ELF-1 (cell line): ENCODE data around the gene CORO7.
A peak's percentile ranks its signal among the peaks of the same experiment; 100 is the strongest.

Experiments used
- DNase-seq: peaks from one replicate; pipeline ENCODE4 v3.0.0-alpha.2; 2016; ENCODE audit warnings: low read depth, low spot score

Gene CORO7

DNA sequence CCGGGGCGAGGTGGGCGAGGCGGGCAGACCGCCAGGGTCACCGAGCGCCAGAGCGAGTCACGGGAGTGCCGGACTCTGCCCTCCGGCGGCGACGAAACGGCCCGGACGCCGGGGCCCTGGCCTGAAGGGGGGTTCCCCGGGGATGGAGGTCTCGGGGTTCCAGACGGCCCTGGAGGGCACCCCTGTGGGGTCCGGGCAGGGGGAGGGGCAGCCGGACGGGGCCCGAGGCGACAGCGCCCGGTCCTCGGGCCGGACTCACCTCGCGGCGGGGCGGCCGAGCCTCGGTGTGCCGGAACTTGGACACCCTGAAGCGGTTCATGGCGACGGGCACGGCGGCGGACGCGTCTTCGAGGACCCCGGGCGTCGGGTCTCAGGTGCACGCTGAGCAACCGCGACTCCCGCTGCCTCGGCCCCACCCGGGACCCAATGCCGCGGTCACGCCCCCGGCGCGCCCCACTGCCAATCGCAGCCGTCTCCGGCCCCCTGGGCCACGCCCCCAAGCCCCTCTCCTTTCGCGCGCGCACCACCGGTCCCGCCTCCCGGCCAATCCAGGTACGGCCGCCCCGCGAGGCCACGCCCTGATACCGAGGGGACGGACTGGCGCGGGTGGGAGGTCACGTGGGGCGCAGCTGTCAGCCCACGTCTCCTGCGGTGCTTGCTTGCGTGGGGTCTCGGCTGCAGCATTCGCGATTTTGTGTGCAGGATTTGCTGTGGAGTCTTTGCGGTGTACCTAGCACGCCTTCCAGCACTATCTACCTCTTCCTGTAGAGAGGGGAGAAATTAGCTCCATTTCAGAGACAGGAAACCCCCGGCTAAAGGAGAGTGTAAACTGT, at the start of gene CORO7:
TSS of gene CORO7 (minus strand) at position 397 of the 833 bp plus-strand sequence. CDS start at position 319, 78 bp downstream.
- peak; percentile 87 for DNase-seq

DNA sequence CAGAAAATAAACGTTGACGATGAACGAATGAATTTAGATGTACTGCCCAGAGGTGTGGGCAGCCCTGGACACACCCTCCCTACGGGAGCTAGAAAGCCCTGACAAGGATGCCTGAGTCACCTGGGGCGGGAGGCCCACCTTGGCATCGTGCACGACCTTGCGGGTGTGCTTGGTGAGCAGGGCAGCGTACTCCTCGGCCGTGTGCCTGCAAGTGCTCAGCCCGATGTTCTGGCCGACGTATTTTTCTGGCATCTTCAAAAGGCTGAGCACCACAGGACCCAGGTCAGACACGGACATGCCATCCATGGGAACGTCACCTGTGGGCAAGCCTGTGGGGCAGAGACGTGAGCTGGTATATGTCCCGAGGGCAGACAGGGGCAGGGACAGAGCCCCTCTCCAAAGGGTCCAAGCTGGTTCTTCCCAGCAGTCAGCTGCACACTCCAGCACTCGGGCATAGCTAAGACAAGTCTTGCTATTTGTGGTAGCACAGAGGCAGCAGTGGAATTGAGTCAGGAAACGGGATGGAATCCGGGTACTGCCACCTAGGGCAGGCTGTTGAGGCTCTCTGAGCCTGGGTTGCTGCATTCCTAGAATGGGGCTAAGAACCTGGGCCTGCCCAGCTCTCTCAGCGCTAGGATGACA, 47.2 kb upstream of the CORO7 start:
- no peak for DNase-seq

DNA sequence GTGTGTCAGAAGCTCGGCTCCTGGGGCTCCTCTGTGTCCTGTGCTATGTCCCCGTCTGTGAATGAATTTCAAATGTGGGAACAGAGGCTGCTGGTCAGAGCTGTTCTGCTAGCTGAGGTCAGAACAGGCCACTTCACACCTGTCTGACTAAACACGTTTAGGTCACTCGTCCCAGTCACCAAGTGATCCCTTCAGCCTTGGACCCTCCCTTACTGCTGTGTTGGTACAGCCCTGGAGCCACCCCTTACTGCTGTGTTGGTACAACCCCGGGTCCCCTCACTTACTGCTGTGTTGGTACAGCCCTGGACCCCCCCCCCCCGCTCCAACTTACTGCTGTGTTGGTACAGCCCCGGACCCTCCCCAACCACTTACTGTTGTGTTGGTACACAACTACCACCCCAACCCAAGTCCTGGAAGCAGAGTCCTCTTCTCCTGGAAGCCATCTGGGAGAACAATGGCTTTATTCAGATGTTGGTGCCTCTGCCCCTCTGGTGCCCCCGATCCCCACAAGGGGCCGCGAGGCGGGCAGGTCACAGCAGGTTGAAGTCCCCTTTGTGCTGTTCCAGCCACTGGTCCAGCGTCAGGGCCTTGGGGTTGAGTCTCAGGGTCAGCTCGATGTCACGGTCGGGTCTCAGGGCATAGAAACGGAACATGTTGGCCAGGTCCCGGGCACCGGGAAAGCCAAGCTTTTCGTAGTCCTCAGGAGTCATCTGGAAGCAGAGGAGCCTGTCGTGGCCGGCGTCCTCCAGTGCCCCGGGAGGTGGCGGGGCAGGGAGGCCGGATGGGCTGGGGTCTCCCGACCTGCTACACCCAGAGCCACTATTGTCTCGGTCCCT, 45.1 kb upstream of the CORO7 start:
- no peak for DNase-seq

DNA sequence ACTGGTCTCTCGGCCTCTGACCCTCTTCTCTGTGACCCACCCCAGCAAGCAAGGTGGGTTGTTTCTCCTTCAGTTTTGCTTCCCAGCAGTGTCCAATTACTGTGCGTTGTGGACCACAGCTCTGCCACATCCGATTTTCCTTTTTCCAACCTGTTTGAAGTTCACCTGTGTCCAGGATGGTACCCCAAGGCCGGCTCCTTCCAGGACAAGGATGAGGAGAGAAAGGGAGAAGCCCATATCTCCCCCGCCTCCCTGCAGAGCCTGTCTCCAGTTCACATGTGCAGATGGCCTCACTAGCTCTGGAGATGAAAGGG, 44.5 kb upstream of the CORO7 start:
- no peak for DNase-seq

DNA sequence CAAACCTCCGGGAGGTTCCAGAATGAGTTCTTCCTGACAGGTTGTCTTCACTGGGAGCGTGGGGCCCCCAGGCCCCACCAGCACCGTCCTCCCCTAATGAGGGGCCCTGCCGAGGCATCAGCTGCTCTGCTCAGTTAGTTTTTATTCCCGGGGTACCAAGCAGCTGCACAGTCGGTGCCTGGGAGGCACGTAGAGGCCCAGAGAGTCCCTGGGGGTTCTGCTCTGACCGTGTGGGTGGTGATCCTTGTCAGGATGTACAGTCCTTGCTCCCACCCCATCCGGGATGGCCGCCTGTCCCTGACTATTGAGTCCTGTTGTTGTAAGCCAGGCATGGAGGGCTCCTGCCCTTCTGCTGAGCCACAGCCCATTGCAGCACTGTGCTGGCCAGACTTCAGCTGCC, 39.6 kb upstream of the CORO7 start:
- no peak for DNase-seq

DNA sequence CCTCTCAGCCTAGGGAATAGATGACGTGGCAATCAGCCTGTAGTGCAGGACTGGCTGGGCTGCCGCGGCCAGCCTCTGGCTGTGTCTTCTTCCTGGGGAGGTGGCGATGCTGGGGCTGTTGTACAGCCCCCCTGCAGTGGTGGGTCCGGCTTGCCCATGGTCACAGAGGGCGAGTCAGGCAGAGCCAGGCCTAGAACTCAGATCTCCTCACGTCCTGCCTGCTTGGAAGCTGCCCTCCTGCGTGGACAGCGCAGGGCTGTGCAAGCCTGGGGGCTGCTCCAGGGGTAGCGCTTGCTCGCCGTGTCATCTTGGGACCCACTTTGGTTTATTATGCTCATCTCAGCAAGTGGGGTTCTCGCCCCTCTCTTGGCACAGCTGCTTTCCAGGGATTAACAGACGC, 38.7 kb upstream of the CORO7 start:
- no peak for DNase-seq

DNA sequence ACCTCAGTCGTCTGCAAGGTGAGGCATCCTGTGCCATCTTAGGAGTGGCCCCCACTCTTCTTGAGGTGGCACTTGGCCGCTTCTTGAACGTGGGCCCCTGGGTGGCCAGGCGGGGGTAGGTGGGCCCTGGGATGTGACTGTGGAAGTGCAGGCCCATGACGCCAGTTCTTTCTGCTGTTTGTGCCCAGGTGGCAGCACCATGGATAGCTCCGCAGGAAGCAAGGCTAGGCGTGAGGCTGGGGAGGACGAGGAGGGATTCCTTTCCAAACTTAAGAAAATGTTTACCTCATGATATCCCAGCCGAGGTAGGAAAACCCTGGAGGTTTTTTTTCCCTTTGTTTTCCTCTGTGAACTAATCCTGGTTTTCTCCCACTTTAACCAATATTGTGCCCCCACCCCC, 38.2 kb upstream of the CORO7 start:
- DNase-seq = no peak

DNA sequence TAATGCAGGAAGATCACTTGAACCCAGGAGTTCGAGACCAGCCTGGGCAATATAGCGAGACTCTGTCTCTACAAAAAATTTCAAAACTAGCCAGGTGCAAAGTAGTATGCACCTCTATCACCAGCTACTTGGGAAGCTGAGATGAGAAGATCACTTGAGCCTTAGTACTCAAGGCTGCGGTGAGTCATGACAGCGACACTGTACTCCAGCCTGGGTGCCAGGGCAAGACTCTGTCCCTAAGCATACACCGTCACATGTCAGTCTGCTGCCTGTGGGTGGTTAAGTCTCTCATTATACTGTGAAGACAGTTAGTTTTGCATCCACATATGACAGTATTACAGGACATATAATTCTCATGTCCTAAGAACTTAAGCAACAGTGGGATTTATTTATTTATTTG, 36.3 kb upstream of the CORO7 start:
- DNase-seq = no peak

DNA sequence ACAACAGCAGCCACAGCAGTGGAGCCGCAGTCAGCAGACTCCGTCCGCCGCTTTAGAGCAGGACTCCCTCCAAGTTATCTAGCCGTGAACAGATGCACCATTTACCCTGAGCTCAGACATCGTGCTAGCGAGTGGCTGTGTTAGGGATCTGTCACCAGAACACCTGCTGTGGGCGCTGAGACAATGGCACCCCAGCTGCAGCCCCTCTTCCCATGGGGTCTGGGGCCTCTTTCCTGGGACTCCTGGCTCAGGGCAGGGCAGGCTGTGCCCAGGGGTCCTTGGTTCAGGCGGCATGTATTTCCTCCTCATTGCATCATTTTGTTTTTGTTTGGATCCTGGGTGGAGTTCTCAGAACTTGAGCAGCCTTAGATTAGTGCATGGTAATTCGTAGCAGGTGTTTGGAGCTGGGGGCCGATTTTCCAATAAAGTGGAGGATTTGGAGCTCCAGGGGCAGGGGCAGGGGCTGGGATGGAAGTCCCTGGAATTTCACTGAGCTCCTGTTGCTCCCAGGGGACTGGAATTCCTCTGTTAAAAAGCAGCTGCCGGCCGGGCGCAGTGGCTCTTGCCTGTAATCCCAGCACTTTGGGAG, 34.6 kb upstream of the CORO7 start:
- no peak for DNase-seq

DNA sequence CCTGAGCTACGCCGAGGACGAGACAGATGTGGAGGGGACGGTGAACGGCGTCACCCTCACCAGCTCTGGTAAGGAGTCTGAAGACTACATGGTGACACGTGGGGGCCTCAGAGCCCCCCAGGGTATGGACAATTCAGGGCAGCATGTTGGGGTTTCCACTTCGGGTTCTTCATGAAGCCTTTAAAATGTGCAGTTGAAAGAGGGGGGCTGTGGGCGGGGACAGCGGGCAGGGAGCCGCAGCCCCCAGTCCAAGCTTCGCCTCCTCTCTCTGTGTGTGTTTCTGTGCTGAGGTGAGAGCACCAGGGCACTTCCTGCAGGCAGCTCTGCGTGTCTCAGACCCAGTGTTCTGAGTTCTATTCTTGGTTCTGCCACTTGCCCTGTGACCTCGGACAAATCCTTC, 34.0 kb upstream of the CORO7 start:
- no peak for DNase-seq

DNA sequence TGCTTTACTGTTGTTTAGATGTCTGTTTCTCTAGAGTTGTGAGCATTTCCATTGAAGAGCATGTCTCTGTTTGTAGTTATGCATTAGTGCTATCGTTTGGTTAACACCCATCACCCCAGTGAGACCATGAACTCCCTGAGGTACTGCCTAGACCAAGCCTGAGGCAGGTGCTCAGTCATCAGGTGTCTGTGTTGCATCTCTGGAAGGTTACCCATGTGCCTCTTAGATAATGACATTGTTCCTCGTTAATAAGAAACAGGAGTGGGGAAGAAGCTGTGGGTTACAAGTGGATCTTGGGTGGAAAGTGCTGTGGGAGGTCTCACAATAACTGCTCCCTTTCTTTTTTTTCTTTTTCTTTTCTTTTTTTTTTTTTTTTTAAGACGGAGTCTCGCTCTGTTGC, 27.6 kb upstream of the CORO7 start:
- DNase-seq = no peak

DNA sequence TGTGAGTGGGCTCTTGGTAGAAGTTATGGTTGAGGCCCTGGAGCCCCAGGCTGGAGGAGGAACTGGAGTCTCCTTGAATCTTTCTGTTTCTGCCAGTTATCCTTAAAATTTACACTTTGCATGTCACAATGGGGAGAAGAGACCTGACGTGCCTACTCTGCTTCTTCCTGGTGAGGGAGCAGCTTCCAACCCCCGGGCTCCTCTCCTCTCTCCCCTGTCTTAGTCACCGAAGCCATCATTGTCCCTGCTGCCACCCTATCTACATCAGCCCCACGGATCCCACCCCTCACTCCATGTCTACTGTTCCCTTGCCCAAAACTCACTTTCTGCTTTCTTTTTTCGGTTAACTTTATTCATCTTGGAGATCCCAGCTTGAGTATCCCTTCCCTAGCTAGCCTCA, 26.9 kb upstream of the CORO7 start:
- no peak for DNase-seq

DNA sequence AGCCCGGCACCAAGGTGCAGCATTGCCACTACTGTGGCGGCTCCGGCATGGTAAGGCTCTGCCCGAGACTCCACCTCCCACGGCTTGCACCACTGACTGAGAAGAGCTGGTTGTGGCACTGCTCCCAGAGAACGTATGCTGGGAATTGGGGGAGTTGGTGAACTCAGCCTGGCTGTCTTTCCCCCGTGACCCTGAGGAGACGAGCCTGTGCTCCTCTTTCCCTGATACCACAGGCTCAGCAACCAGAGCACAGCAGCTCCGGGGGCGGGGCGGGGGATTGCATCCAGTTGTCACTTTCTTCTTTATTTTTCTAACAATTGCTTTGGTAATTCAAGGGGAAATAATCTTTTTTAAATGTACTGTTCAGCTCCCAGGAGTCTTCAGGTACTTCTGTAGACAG, 26.0 kb upstream of the CORO7 start:
- DNase-seq = no peak

DNA sequence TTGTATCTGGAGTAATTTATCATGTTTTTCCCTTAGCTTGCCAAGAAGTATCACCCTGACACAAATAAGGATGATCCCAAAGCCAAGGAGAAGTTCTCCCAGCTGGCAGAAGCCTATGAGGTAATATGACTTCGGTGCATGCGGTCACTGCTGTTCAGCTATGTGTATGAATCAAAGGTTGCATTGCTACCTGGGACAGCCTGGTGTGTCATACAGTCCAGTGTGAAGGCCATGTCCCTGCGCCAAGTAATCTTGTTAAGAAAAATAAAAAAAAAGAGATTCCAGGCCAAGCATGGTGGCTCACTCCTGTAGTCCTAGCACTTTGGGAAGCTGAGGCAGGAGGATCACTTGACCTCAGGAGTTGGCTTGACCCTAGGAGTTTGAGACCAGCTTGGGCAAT, 21.0 kb upstream of the CORO7 start:
- DNase-seq = no peak

DNA sequence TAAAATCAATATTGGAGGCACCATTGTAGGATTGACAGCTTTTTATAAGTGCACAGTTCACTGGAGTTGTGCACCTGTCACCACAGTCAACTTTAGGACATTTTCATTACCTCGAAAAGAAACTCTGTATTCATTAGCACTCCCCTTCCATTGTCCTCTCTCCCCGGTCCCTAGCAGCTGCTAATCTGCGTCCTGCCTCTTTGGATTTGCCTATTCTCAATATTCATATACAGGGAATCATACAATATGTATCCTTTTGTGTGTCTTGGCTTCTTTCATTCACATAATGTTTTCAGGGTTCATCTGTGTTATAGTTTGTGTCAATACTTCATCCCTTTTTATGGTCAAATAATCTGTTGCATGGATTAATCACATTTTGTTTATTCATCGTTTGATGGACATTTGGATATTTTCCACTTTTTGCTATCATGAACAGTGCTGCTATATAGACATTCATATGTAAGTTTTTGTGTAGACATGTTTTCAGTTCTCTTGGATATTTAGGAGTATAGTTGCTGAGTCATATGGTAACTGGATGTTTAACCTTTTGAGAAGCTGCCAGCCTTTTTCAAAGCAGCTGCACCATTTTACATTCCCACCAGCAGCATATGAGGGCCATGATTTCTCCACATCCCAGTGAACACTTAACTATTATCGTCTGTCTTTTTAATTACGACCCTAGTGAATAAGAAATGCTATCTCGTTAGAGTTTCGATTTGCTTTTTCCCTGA, 19.1 kb upstream of the CORO7 start:
- DNase-seq = no peak

DNA sequence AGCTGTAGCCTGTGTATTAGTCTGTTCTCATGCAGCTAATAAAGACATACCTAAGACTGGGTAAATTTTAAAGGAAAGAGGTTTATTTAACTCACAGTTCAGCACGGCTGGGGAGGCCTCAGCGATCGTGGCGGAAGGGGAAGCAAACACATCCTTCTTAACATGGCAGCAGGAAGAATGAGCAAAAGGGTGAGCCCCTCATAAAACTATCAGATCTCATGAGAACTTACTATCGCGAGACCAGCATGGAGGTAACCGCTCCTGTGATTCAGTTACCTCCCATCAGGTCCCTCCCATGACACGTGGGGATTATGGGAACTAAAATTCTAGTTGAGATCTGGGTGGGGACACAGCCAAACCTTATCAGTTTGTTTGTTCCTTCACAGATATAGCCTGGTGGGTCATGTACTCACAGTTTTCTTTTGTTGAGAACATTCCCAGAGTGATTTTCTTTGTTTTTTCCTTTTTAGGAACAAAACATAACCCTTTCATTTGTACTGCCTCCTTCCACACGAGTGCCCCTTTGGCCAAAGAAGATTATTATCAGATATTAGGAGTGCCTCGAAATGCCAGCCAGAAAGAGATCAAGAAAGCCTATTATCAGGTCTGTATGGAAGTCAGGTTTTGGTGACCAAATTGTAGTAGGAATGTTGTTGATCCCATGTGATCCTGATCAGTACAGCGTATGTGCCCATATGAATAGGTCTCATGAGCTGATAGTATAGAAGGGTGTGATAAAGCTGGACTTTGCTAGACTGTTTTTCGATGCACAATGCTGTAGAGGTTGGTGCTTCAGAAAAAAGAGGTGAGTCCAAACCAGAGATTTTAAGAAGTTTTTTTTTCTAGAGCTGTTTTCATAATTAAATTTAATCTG, 17.8 kb upstream of the CORO7 start:
- DNase-seq = no peak

DNA sequence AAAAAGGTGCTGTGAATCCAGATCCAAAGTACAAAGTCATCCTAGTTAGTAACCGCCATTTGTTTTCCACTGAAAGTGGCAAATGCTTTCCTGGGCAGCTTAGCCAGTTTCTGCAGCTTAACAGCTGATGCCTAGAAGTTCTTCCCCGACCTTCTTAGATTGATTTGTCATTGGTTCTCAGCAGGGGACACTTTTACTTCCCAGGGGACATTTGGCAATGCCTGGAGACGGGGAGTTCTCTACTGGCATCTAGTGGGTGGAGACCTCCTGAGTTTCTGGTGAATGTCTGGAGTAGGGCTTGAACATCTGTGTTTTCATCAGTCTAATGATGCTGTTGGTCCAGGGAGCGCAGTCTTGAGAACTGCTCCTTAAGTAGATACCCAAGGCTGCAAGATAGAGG, 16.8 kb upstream of the CORO7 start:
- no peak for DNase-seq

DNA sequence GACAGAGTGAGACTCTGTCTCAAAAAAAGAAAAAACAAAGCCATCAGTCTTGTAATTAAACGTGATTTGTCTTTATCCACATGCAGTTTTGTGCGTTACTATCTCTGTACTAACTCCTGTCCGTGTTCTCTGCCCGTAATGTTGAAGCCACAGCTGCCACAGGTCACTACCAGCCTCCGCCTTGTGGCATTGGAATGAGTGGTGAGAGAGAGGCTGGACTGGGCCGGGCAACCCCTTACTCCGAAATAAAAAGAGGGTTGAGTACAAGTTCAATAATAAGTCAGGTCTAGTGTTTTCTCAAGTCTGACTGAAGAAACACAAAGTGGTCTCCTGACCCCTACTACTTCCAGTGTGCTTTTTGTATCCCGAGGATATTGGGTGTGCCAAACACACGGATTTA, 14.6 kb upstream of the CORO7 start:
- DNase-seq = no peak

DNA sequence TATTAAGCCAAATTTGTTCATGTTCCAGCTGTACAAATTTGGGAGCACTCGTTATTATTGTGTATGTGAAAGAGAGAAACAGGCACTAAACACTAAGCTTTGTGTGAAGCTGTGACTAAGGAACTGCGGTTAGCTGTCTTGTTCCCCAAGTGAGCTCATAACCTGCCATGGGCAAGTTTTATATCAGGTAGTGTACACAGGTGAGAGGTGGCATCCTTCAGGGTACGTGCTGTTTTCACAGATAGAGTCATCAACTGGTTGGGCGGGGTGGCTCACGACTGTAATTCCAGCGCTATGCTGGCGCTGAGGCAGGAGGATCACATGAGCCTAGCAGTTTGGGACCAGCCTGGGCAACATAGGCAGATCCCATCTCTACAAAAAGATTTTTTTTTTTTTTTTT, 12.1 kb upstream of the CORO7 start:
- no peak for DNase-seq

DNA sequence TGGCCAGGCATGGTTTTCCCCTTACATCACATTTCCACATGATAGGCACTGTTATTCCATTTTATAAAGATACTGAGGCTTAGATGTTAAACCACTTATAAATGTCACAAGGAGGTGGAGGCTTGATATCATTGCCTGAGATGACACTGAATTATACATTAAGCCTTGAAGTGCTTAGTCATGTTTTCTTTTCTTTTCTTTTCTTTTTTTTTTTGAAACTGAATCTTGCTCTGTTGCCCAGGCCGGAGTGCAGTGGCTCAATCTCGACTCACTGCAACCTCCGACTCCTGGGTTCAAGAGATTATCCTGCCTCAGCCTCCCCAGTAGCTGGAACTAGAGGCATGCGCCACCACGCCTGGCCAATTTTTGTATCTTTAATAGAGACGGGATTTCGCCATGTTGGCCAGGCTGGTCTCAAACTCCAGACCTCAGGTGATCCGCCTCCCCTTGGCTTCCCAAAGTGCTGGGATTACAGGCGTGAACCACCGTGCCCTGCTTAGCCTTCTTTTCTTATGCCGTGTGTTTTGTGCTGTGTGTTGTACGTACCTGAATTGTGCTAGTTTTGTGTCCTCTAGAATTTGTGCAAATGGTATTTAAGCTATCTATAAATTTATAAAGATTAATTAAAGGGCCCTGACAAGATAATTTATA, 10.5 kb upstream of the CORO7 start:
- no peak for DNase-seq
